Mesenchymal stem cell (in vitro differentiated cells and primary cell): ENCODE data around the gene CEBPB.
A peak's percentile ranks its signal among the peaks of the same experiment; 100 is the strongest.

Source experiments
- DNase-seq: peaks from one replicate; pipeline ENCODE4 v3.0.0-alpha.2; 2013
- H2AFZ ChIP-seq: one replicate; pipeline ENCODE4 v1.6.1; 2013; ENCODE audit warnings: low read depth, mild to moderate bottlenecking, control low read depth, inconsistent platforms, low read length, moderate library complexity
- H2AK5ac ChIP-seq: 2 replicates; pipeline ENCODE4 v1.6.1; 2013; ENCODE audit warnings: low read length, moderate library complexity, mild to moderate bottlenecking, inconsistent platforms; ENCODE audit not compliant: severe bottlenecking
- H2BK120ac ChIP-seq: one replicate; pipeline ENCODE4 v1.6.1; 2013; ENCODE audit warnings: low read depth, mild to moderate bottlenecking, inconsistent platforms, low read length, moderate library complexity
- H2BK12ac ChIP-seq, 2 experiments: one replicate each; pipeline ENCODE4 v1.6.1; 2013; ENCODE audit warnings: inconsistent platforms in 2 of 2, low read length in 2 of 2, mild to moderate bottlenecking in 2 of 2, moderate library complexity in 2 of 2, control low read depth in 1 of 2
- H2BK15ac ChIP-seq: one replicate; pipeline ENCODE4 v1.6.1; 2013; ENCODE audit warnings: mild to moderate bottlenecking, low read depth, inconsistent platforms; ENCODE audit not compliant: poor library complexity, severe bottlenecking
- H2BK5ac ChIP-seq: 2 replicates; pipeline ENCODE4 v1.6.1; 2013; ENCODE audit warnings: low read depth, mild to moderate bottlenecking, low read length, control low read depth, inconsistent platforms; ENCODE audit not compliant: poor library complexity, severe bottlenecking
- H3K14ac ChIP-seq, 2 experiments: one replicate each; pipeline ENCODE4 v1.6.1; 2013; ENCODE audit warnings: inconsistent platforms in 2 of 2, low read length in 2 of 2, control low read depth in 1 of 2, mild to moderate bottlenecking in 1 of 2, moderate library complexity in 1 of 2
- H3K18ac ChIP-seq, 2 experiments: one replicate each; pipeline ENCODE4 v1.6.1; 2013; ENCODE audit warnings: inconsistent platforms in 2 of 2, low read length in 2 of 2, control low read depth in 1 of 2, low read depth in 1 of 2, mild to moderate bottlenecking in 1 of 2
- H3K23ac ChIP-seq, 2 experiments: one replicate each; pipeline ENCODE4 v1.6.1; 2013; ENCODE audit warnings: inconsistent platforms in 2 of 2, low read length in 2 of 2, mild to moderate bottlenecking in 2 of 2, moderate library complexity in 2 of 2, control low read depth in 1 of 2
- H3K27ac ChIP-seq: 2 replicates; pipeline ENCODE4 v1.5.1; 2013; ENCODE audit warnings: mild to moderate bottlenecking, moderate library complexity, low read length, control low read depth, inconsistent platforms; ENCODE audit not compliant: poor library complexity, severe bottlenecking
- H3K27me3 ChIP-seq, 2 experiments: 2 replicates each; pipeline versions ENCODE4 v1.6.1 to v1.7.0; 2013; ENCODE audit warnings: low read length in 2 of 2, mild to moderate bottlenecking in 2 of 2, moderate library complexity in 2 of 2, control low read depth in 1 of 2, inconsistent platforms in 1 of 2; ENCODE audit not compliant: control insufficient read depth in 1 of 2, insufficient read depth in 1 of 2
- H3K36me3 ChIP-seq, 2 experiments: 2 replicates each; pipeline versions ENCODE4 v1.6.1 to v1.7.0; 2013; ENCODE audit warnings: low read length in 2 of 2, control low read depth in 1 of 2, inconsistent platforms in 1 of 2, low read depth in 1 of 2, mild to moderate bottlenecking in 1 of 2; ENCODE audit not compliant: insufficient read depth in 2 of 2, control insufficient read depth in 1 of 2
- H3K4ac ChIP-seq, 2 experiments: one replicate each; pipeline ENCODE4 v1.6.1; 2013; ENCODE audit warnings: inconsistent platforms in 2 of 2, low read length in 2 of 2, mild to moderate bottlenecking in 2 of 2, moderate library complexity in 2 of 2, control low read depth in 1 of 2, low read depth in 1 of 2
- H3K4me1 ChIP-seq: 2 replicates; pipeline ENCODE4 v1.6.1; 2013; ENCODE audit warnings: low read depth, low read length, control low read depth; ENCODE audit not compliant: control insufficient read depth, insufficient read depth
- H3K4me2 ChIP-seq: 2 replicates; pipeline ENCODE4 v1.6.1; 2013; ENCODE audit warnings: low read length, mild to moderate bottlenecking, inconsistent platforms; ENCODE audit not compliant: poor library complexity, severe bottlenecking
- H3K4me3 ChIP-seq, 2 experiments: 2 replicates each; pipeline versions ENCODE4 v1.5.1 to v1.7.0; 2013; ENCODE audit warnings: low read length in 2 of 2, mild to moderate bottlenecking in 2 of 2, control low read depth in 1 of 2, low read depth in 1 of 2; ENCODE audit not compliant: insufficient read depth in 1 of 2
- H3K79me1 ChIP-seq: replicated peaks from 2 replicates; pipeline ENCODE4 v1.6.1; 2013; ENCODE audit warnings: mild to moderate bottlenecking, control low read depth, low read length, inconsistent platforms; ENCODE audit not compliant: poor library complexity, severe bottlenecking
- H3K9ac ChIP-seq: 2 replicates; pipeline ENCODE4 v1.7.0; 2013; ENCODE audit warnings: mild to moderate bottlenecking, low read length, moderate library complexity
- H3K9me3 ChIP-seq: 2 replicates; pipeline ENCODE4 v1.7.0; 2013; ENCODE audit warnings: mild to moderate bottlenecking, low read length; ENCODE audit not compliant: control insufficient read depth
- H4K8ac ChIP-seq: one replicate; pipeline ENCODE4 v1.6.1; 2013; ENCODE audit warnings: inconsistent platforms, mild to moderate bottlenecking, low read length, moderate library complexity
- H4K91ac ChIP-seq: one replicate; pipeline ENCODE4 v1.6.1; 2013; ENCODE audit warnings: mild to moderate bottlenecking, low read length, inconsistent platforms
- WGBS: methylation state at CpG from one replicate; pipeline ENCODE4 v1.1.7; 2013; ENCODE audit warnings: mixed read lengths; 5-methylcytosine and 5-hydroxymethylcytosine counted together

CEBPB gene

GRCh38 chr20:50234288-50234687 lies 43.7 kb downstream of the CEBPB start:
- peak overlapping the region; percentile 30 for H4K8ac ChIP-seq
- H3K27ac ChIP-seq = no peak overlapping the region
- no peak overlapping the region for H3K4me2 ChIP-seq
- no peaks in the 10 kb centered on the region for H3K36me3 ChIP-seq
- no peak overlapping the region for H2AFZ ChIP-seq
- H2BK12ac ChIP-seq = no peak overlapping the region
- peaks cover 5% of the 10 kb centered on the region for H3K4me1 ChIP-seq
- no peak for DNase-seq
- no peak overlapping the region for H3K9ac ChIP-seq
- WGBS = 91% methylated on average over 12 of the region's 12 CpGs
- H3K18ac ChIP-seq = peak overlapping the region in 1 of 2 experiments; percentile 6
- H3K27me3 ChIP-seq = no peaks in the 10 kb centered on the region
- no peak overlapping the region for H2BK15ac ChIP-seq
- H2BK5ac ChIP-seq = no peak overlapping the region
- peaks cover 2% of the 10 kb centered on the region for H3K9me3 ChIP-seq
- H2AK5ac ChIP-seq = peak overlapping the region; percentile 85
- H3K4ac ChIP-seq = no peak overlapping the region
- H3K23ac ChIP-seq = no peak overlapping the region
- no peak overlapping the region for H2BK120ac ChIP-seq
- no peaks in the 10 kb centered on the region for H3K79me1 ChIP-seq
- H3K4me3 ChIP-seq = no peak overlapping the region
- H4K91ac ChIP-seq = no peak overlapping the region
- no peak overlapping the region for H3K14ac ChIP-seq

DNA sequence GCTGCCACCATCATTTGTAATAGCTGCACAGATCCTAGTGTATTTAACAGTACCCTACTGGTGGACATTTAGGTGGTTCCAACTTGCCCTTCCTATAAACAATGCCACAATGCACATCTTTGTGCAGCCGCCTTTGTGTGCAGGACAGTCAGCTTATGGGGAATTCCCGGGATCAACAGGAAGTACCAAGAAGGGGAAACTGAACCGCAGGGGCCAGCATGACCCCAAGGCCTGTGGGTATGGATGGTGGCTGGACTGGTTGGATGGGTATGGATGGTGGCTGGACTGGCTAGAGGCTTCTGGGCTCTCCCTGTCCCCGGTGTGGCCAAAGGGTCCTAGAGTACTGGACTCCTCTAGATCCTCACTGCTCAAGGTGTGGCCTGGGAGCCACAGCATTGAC lies 46.7 kb downstream of the CEBPB start:
- Histone ChIP-seq H3K4me1 (peaks cover 5% of the 10 kb centered on the region), H4K8ac (no peak overlapping the region), H3K9me3 (peaks cover 5% of the 10 kb centered on the region), H3K36me3 (no peaks in the 10 kb centered on the region), H3K4me2 (no peak overlapping the region), H3K18ac (peak overlapping the region in 1 of 2 experiments; percentile 14), H3K4me3 (no peak overlapping the region), H2AFZ (no peak overlapping the region), H3K27me3 (no peaks in the 10 kb centered on the region), H3K23ac (no peak overlapping the region), H3K27ac (no peak overlapping the region), H3K14ac (no peak overlapping the region), H2AK5ac (no peak overlapping the region), H3K9ac (no peak overlapping the region), H3K79me1 (no peaks in the 10 kb centered on the region), H2BK5ac (no peak overlapping the region), H2BK12ac (peak overlapping the region in 1 of 2 experiments; percentile 39), H3K4ac (no peak overlapping the region), H4K91ac (no peak overlapping the region), H2BK120ac (no peak overlapping the region), H2BK15ac (no peak overlapping the region)
- WGBS = 90% methylated on average over 4 of the region's 4 CpGs
- no peak for DNase-seq

DNA sequence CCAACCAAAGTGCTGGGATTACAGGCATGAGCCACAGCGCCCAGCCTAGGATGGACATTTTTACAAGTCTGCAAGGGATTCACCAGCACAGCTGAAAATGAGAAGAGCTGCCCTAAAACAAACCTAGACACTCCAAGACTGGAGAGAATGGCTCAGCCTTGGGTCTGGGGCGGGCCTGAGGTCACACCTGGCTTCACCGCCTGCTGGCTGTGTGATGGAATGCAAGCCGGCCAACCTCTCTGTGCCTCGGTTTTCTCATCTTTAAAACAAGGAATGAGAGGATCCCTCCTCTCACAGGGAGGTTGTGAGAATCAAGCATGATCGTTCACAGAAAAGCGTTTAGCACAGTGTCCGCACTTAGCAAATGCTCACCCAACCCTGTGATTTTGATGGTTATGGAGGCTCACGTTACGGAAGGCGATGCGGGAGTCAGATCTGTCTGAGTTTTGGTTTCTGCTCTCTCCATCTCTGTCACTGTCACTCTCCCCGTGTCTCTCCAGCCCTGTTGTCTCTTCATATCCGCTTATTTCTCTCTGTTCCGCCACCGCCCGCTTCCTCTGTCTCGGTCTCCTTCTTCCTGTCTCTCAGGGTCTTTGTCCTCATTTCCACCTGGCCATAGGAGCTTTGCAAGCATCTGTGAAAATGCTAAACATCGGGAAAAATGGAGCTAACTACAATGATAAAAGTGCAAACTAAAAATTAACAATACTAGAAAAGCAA lies 47.6 kb downstream of the CEBPB start:
- Histone ChIP-seq H4K8ac (peak overlapping the region; percentile 12), H2BK5ac (no peak overlapping the region), H3K27me3 (no peaks in the 10 kb centered on the region), H2BK12ac (no peak overlapping the region), H3K18ac (no peak overlapping the region), H3K79me1 (no peaks in the 10 kb centered on the region), H3K4me3 (no peak overlapping the region), H4K91ac (no peak overlapping the region), H2AK5ac (no peak overlapping the region), H3K23ac (no peak overlapping the region), H2BK120ac (no peak overlapping the region), H3K4ac (no peak overlapping the region), H3K36me3 (no peaks in the 10 kb centered on the region), H3K9ac (no peak overlapping the region), H2BK15ac (no peak overlapping the region), H3K9me3 (peaks cover 5% of the 10 kb centered on the region), H3K4me2 (no peak overlapping the region), H3K27ac (no peak overlapping the region), H2AFZ (no peak overlapping the region), H3K14ac (no peak overlapping the region), H3K4me1 (peaks cover 4% of the 10 kb centered on the region)
- WGBS = 89% methylated on average over 18 of the region's 19 CpGs
- DNase-seq = no peak

GRCh38 chr20:50240092-50240491 lies 49.5 kb downstream of the CEBPB start:
- no peak overlapping the region for H3K4me2 ChIP-seq
- peaks cover 5% of the 10 kb centered on the region for H3K4me1 ChIP-seq
- no peak overlapping the region for H2AK5ac ChIP-seq
- H3K4ac ChIP-seq = no peak overlapping the region
- no peak overlapping the region for H2BK120ac ChIP-seq
- H3K27me3 ChIP-seq = no peaks in the 10 kb centered on the region
- no peak overlapping the region for H2AFZ ChIP-seq
- H2BK15ac ChIP-seq = no peak overlapping the region
- H2BK12ac ChIP-seq = peak overlapping the region in 1 of 2 experiments; percentile 28
- no peak overlapping the region for H4K8ac ChIP-seq
- WGBS = 93% methylated on average over 6 of the region's 9 CpGs
- no peak for DNase-seq
- no peak overlapping the region for H3K9ac ChIP-seq
- H3K14ac ChIP-seq = no peak overlapping the region
- H4K91ac ChIP-seq = no peak overlapping the region
- H3K27ac ChIP-seq = no peak overlapping the region
- H2BK5ac ChIP-seq = no peak overlapping the region
- peaks cover 5% of the 10 kb centered on the region for H3K9me3 ChIP-seq
- no peak overlapping the region for H3K23ac ChIP-seq
- no peak overlapping the region for H3K4me3 ChIP-seq
- no peak overlapping the region for H3K18ac ChIP-seq
- no peaks in the 10 kb centered on the region for H3K36me3 ChIP-seq
- H3K79me1 ChIP-seq = no peaks in the 10 kb centered on the region
